HG02678 (cell line): ENCODE results near the gene ACKR2.

Experiments
- ATAC-seq: cut with Tn5 transposase; IDR thresholded peaks from one replicate; pipeline ENCODE4 v1.9.1; 2021; ENCODE audit warnings: mild to moderate bottlenecking, moderate library complexity; ENCODE audit not compliant: unreplicated experiment

Gene ACKR2

DNA sequence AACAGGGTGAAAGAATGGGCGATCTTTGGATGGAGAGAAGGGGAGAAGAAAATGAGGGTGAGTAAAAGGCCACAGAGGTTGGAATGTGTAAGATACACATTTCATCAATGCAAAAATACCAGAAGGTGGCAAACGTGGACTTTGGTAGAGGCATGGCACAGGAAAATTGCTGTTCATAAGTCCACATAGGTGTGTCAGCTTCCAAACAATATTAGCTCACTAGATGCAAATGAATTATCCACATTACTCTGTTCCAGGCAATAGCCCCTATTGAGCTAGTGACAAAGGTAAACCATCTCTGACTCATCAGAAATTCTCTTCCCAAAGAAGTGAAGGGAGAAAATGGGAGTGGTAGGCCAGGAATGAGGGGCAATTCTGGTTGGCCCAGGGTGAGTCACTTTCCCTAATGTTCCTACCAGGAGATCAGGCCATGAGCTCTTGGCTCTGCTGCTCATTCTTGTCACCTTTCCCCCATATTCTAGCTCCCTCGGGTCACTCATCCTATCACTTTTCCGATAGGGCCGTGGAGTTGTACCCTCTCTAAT, 19.9 kb downstream of the ACKR2 start:
- ATAC-seq: no peak

GRCh38 chr3:42829628-42830436, 20.6 kb downstream of the ACKR2 start:
- ATAC-seq: no peak

DNA sequence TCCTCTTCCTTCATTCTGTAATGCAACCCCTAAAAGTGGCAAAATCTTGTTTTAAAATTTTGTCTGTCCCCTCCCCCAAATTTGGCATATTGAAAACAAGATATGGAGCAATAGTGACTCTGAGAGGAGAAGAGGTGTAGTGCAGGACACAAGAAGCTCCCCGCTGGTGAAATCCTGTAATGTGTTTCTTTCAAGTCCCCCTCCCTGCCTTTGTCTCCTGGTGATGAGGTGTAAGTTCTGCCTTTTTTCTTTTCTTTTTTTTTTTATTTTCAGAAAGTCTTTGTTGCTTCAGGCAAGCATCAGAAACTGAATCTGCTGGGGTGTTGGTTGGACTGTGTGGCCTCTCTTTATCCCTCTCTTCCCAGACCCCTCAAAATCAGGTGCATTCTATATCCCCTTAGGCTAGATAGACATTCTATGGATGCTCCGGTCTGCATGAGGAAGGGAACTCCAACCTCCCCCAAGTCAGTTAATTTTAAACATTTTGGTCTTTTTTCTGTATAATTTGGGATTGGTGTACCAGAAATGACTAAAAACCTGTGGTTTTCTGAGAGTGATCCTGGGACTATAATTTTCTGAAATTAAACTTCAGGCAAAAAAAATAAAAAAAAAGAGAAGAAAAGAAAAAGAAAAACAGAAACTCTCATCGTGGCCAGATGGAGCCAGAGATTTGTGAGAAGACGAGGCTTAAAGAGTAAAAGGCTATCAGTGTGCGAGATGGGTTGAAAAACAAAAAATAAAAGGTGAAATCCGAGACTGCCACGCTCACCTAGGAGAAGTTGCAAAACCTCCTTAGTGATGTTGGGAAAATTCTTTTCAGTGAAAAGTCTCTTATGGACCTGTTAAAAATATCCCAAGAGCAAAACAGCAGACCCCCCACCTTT, 21.4 kb downstream of the ACKR2 start:
- no peak for ATAC-seq

- ATAC-seq: peak; percentile 58
These were observed 22.1 kb downstream of the ACKR2 start for GRCh38 chr3:42831321-42831713.

- no peak for ATAC-seq
These were observed 27.2 kb downstream of the ACKR2 start for GRCh38 chr3:42836150-42837123.

DNA sequence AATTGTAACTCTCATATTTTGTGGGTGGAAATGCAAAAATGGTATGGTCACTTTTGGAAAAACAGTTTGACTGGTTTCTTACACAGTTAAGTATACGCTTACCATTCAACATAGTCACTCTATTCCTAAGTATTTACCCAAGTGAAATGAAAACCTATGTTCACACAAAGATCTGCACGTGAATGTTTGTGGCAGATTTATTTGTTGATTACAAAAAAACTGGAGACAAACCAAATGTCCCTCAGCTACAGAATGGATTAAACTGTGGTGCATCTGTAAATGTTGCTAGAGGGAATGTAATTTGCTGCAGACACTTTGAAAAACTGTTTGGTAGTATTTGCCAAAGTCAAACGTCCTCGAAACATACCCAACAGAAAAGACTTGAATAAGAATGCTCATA, 29.3 kb downstream of the ACKR2 start:
- ATAC-seq: no peak

DNA sequence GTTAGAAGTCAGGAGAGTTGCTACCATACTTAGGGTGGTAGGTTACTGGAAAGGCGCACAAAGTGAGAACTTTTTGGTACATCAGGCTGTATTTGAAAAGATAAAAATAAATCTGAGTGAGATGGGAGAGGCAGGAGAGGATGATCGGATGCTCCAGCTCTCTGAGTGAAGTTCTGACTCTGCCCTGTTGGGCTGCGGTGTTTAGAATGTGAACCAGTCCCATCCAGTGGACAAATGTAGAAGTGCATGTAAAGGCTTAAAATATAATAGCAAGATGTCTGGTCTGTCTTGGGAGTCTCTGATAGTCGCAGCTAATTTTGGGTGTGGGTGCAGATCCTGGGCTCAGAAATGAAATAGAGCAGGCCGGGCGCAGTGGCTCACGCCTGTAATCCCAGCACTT, 30.4 kb downstream of the ACKR2 start:
- peak; percentile 94 for ATAC-seq

- no peak for ATAC-seq
These were observed 32.1 kb downstream of the ACKR2 start for GRCh38 chr3:42841332-42841731.

GRCh38 chr3:42843713-42844411, 34.6 kb downstream of the ACKR2 start:
- ATAC-seq: no peak

DNA sequence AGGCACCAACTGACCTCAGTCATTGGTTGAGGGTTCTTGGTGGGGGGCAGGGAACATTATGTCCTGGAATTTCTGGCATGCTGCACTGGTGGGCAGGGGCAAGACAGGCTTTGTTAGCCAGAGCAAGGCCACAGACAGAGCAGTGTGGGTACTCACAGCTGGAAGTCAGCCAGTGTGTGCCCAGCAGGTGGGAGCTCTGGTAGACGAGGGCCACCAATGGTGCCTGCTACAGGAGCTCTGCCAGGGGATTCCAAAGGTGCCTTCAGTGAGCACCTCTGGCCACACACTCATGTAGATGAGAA, 35.1 kb downstream of the ACKR2 start:
- no peak for ATAC-seq

- ATAC-seq: no peak
These were observed 35.6 kb downstream of the ACKR2 start for GRCh38 chr3:42844815-42845214.

DNA sequence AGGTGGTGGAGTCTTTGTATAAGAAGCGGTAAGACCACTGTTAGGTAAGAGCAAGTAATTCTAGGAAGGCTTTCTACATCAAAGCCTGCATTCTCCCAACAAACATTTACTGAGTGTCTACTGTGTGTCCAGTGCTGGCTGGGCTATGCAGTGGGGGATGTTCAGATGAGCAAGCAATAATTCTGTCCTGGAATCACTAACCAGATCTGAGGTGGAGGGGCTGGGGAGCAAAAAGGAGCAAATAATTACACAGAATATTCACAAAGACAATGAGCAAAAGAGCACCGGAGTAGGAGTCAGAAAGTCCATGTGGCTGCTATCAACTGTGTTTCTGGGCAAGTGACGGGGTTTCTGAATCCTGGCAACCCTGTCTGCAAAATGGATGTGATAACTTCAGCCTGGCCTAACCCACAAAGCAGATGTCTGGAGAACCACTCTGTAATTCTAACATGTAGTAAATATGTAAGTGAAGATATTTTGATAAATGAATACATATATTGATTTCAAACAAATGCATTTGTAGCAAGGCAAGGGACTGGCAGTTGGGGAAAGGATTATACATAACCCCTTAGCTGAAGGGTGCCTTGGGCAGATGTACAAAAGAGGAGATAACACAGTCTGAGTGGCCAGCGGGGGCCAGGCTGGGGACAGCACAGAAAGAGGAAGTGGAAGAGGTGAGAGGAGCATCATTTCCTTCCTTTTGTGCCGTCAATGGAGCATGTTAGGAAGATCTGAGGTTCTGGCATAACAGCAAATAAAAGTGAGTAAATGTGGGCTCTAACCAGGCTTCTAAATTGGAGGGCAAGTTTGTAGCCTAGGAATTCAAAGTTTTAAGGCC, 37.7 kb downstream of the ACKR2 start:
- ATAC-seq: peak; percentile 58

GRCh38 chr3:42847731-42848130, 38.5 kb downstream of the ACKR2 start:
- no peak for ATAC-seq

DNA sequence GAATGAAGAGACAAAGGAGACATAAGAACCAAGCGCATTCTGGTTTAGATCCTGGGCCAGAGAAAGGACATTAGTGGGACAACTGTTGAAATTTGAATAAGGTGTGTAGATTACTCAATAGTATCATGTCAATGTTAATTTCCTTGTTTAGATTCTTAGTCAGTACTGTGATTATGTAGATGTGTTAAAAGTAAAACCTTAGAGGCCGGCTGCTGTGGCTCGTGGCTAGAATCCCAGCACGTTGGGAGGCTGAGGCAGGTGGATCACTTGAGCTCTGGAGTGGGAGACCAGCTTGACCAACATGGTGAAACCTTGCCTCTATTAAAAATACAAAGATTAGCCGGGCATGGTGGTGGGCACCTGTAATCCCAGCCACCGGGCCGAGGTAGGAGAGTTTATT, 39.8 kb downstream of the ACKR2 start:
- no peak for ATAC-seq

DNA sequence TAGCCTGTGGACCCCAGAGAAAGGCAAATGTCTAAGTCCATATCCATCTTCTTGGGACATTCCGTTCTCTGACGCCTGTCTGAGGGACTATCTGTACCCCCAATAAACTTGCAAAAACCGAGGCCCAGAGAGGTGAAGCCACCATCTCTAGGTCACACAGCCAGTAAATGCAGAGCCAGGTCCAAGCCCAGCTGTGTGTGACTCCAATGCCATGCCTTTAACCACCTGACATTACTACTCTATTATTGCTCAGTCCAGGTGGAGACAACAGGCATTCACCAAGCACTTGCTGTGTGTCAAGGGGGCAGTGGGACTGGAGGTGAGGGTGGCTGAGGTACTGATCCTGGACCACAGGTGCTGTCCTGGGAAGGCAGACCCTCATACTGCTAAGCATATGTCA, 41.0 kb downstream of the ACKR2 start:
- ATAC-seq: no peak

DNA sequence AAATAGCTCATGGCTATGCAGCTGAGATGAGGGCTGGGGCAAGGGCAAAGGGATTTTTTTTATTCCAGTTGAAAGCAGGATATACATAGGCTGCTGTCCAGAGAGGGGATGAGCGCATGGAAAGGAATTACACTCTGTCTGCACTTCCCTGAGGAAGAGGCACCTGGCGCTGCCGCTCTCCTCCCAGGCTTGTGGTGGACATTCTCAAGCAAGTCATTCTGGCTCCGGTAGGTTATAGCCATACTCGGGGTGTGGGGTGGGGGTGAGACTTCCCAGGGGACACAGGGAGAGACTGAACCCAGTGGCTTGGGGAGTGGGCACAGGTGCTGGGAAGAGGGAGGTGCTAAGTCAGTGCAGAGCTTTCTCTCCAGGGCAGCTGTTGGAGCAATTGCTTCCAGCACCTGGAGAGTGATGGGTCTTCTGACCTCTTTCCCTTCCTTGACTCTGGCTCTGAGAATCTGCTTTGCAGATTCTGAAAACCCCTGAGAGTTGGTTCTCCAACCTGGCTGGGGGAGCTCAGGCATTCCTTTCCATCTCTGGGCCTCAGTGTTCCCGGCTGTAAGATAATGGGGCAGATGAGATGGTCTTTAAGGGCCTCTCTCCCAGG, 42.1 kb downstream of the ACKR2 start:
- ATAC-seq: no peak

- no peak for ATAC-seq
These were observed 43.2 kb downstream of the ACKR2 start for GRCh38 chr3:42852441-42852840.

- no peak for ATAC-seq
These were observed 43.8 kb downstream of the ACKR2 start for GRCh38 chr3:42853056-42853455.

- ATAC-seq: no peak
These were observed 44.6 kb downstream of the ACKR2 start for GRCh38 chr3:42853739-42854302.
